Measurements from ENCODE around the gene LNX2. TPM values are rescaled to one million over a fixed set of nuclear protein-coding genes. Genes with fewer than 3 reads are reported as not detected.

Gene LNX2
- total and polyA plus RNA-seq, 9 donors = 3.6 to 9.8 (median 7.8) TPM

DNA sequence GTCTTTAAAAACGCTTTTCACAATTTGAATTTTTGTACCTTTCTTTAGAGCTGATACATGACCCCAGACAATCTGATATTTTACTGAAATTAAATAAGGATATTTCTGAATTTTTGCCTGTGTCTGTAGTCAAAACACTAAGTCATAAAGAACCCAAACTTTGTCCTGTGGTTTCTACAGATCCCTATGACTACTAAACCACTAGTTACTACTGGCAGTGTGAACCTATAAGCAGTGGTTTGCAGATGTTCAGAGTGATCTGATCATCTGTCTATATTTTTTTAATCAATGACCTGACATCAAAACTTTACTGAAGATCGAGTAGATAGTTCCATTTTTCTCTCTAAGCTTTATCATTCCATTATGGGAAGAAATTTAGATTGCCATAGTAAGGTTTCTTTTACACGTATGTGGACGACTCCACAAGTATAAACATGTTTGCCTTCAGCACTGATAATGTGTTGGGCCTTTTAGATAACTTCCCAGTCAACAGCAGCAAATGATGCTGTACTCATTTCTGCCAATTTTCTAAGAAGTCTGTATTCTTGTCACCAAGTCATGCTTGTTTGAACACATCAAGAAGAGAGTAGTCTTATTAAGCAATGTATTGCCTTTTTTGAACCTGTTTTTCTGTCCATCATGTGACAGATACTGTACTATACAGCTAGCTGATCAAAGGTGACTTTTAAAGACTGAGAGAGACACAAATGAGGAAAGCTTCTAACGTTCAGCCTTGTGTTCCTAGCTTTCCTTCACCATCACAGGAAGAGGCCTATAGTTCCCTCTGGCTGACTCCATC, 23.2 kb upstream of the LNX2 start:
- Histone ChIP-seq H3K4me1 (ENCODE audit: insufficient read depth) (peaks cover 11% of the 10 kb centered on the region), H3K4me3 (no peak overlapping the region), H3K36me3 (no peaks in the 10 kb centered on the region), H3K9me3 (no peaks in the 10 kb centered on the region), H3K27ac (peak overlapping the region in 1 of 2 donors; percentile 46), H3K27me3 (no peaks in the 10 kb centered on the region)
- TF ChIP-seq POLR2A (IDR thresholded peaks at IDR 0.05) = no peak
- TF ChIP-seq EP300 (IDR thresholded peaks at IDR 0.05) = no peak
- TF ChIP-seq, protein P1, sequence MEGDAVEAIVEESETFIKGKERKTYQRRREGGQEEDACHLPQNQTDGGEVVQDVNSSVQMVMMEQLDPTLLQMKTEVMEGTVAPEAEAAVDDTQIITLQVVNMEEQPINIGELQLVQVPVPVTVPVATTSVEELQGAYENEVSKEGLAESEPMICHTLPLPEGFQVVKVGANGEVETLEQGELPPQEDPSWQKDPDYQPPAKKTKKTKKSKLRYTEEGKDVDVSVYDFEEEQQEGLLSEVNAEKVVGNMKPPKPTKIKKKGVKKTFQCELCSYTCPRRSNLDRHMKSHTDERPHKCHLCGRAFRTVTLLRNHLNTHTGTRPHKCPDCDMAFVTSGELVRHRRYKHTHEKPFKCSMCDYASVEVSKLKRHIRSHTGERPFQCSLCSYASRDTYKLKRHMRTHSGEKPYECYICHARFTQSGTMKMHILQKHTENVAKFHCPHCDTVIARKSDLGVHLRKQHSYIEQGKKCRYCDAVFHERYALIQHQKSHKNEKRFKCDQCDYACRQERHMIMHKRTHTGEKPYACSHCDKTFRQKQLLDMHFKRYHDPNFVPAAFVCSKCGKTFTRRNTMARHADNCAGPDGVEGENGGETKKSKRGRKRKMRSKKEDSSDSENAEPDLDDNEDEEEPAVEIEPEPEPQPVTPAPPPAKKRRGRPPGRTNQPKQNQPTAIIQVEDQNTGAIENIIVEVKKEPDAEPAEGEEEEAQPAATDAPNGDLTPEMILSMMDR (IDR thresholded peaks at IDR 0.05) = no peak
- DNase-seq = no peak
- intact Hi-C loops (cut with DNase I) = no loop called here
- 49 to 60% (median 53%) methylated on average over 5 of the region's 5 CpGs for WGBS, 3 donors

DNA sequence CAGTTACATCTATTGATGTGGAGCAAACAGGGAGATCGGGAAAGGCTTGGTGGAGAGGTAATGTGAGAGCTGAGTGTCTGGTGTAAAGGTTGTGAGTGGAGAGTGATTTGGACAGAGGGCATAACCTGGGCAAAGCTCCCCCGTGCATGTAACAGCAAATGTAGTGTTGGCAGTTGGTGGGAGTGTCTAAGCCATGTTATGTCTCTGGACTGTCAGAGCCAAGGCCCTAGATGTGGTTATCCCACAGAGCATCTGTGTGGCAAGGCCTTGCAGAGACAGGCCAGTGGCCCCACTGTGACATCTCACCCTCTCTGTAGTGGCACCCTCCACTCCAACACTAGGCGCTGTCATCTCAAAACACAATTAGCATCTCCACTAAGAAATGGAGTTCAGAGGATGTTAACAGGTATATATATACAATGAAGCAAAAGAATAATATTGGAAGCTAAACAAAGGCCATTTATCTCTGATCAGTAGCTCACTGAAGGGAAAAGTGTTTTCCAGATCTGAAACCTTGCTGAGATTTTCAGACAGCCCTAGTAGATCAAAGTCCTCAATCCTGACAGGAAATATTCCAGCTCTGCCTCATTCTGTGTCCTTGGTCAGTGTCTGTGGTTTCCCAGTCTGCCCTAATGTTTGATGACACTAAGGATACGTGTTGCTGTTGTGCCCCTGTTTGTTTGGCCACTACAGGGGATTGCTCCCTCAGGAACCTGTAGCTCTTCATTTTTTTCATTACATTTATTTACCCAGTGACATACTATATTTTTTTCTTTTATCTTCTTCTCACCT, 21.6 kb upstream of the LNX2 start:
- Histone ChIP-seq H3K4me3 (no peak overlapping the region), H3K27me3 (no peaks in the 10 kb centered on the region), H3K27ac (peak overlapping the region in 1 of 2 donors; percentile 18), H3K36me3 (no peaks in the 10 kb centered on the region), H3K9me3 (no peaks in the 10 kb centered on the region), H3K4me1 (ENCODE audit: insufficient read depth) (peaks cover 11% of the 10 kb centered on the region)
- intact Hi-C loops (cut with DNase I) = no loop called here
- no peak for TF ChIP-seq EP300 (IDR thresholded peaks at IDR 0.05)
- TF ChIP-seq, protein P1 (IDR thresholded peaks at IDR 0.05) = no peak
- no peak for TF ChIP-seq POLR2A (IDR thresholded peaks at IDR 0.05)
- 73 to 81% (median 78%) methylated on average over 4 of the region's 4 CpGs for WGBS, 3 donors
- no peak for DNase-seq

DNA sequence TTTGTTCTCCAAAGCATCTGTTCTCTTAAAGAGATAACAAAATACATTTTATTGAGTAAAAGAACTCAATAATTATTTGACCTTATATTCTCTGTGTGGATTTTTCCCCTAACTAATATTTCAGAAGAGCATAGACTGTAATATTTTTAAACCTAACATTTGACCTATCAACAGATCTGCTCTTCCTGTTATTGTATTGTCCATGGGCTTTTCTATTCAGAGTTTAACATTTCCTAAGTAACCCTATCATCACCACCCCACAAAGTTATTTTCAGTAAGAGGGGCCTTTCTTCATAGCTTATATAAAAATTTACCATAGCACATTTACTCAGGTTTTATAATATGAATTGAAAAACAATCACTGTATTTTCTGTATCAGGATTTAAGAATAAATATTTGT, 18.9 kb upstream of the LNX2 start:
- H3K4me3 ChIP-seq = no peak overlapping the region
- H3K4me1 ChIP-seq (ENCODE audit: insufficient read depth) = peaks cover 11% of the 10 kb centered on the region
- no peak for DNase-seq
- H3K27me3 ChIP-seq = no peaks in the 10 kb centered on the region
- TF ChIP-seq, protein P1 (IDR thresholded peaks at IDR 0.05) = no peak
- TF ChIP-seq EP300 (IDR thresholded peaks at IDR 0.05) (no peak), POLR2A (IDR thresholded peaks at IDR 0.05) (no peak)
- H3K9me3 ChIP-seq = no peaks in the 10 kb centered on the region
- H3K27ac ChIP-seq = peak overlapping the region in 1 of 2 donors; percentile 56
- no peaks in the 10 kb centered on the region for H3K36me3 ChIP-seq
- intact Hi-C loops (cut with DNase I) = no loop called here

DNA sequence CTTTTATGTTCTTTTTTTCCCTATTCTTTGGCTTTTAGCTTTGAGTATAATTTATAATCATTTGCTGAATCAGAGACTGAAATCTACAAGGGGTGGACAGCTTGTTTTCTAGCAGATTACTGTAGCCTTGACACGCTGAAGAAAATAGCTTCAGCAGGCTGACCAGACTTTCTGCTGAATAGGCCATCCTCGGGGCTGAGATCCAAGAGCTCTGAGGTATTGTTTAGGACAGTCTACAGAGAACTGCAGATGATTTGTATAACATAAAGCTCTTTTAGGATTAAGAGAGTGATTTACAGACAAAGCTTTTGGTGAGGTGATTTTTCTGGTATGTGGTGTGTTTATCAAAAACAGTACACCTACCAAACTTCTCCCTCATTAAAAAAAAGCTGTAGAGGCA, 18.2 kb upstream of the LNX2 start:
- intact Hi-C loops (cut with DNase I) = no loop called here
- 1 to 3% (median 2%) methylated on average over 2 of the region's 2 CpGs for WGBS, 3 donors
- H3K4me1 ChIP-seq (ENCODE audit: insufficient read depth) = peaks cover 7% of the 10 kb centered on the region
- no peaks in the 10 kb centered on the region for H3K36me3 ChIP-seq
- DNase-seq = peak in 2 of 5 donors; percentile 30 to 35
- peak overlapping the region in 1 of 2 donors; percentile 56 for H3K27ac ChIP-seq
- no peaks in the 10 kb centered on the region for H3K9me3 ChIP-seq
- TF ChIP-seq EP300 (IDR thresholded peaks at IDR 0.05) = no peak
- no peak for TF ChIP-seq POLR2A (IDR thresholded peaks at IDR 0.05)
- TF ChIP-seq, protein P1 (IDR thresholded peaks at IDR 0.05) = no peak
- no peaks in the 10 kb centered on the region for H3K27me3 ChIP-seq
- no peak overlapping the region for H3K4me3 ChIP-seq
